GM21619 (cell line): ENCODE measurements around the gene RNF31.

ENCODE experiments used
- ATAC-seq: cut with Tn5 transposase; IDR thresholded peaks from one replicate; pipeline ENCODE4 v1.9.1; 2021; ENCODE audit not compliant: unreplicated experiment

Gene RNF31

GRCh38 chr14:24159777-24160498 is 12.6 kb downstream of the RNF31 start:
- no peak for ATAC-seq

DNA sequence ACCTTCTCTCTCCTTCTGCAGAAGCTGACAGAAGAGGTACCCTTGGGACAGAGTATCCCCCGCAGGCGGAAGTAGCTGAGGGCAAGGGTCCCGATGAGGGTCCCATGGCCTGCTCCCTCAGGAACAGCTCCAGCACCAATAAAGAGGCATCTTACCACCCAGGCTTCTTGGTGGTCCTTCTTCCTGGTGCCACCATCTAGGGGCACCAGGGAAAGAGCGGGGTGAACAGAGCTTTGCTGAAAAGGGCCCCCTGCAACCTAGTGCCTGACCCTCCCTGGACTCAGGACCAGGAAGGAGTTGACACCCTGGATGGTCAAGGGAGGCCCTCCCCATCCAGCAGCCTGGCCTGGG is 13.2 kb downstream of the RNF31 start:
- ATAC-seq = no peak

- ATAC-seq = peak; percentile 73
Measured at GRCh38 chr14:24160850-24161804, 13.8 kb downstream of the RNF31 start, which contains the start of gene IRF9. TSS of gene IRF9 (plus strand) at chr14:24161265. CDS start at chr14:24162145, 880 bp downstream.

GRCh38 chr14:24162093-24162492 is 14.8 kb downstream of the RNF31 start:
- no peak for ATAC-seq

- ATAC-seq = no peak
Measured at GRCh38 chr14:24164518-24164991, 17.3 kb downstream of the RNF31 start.

DNA sequence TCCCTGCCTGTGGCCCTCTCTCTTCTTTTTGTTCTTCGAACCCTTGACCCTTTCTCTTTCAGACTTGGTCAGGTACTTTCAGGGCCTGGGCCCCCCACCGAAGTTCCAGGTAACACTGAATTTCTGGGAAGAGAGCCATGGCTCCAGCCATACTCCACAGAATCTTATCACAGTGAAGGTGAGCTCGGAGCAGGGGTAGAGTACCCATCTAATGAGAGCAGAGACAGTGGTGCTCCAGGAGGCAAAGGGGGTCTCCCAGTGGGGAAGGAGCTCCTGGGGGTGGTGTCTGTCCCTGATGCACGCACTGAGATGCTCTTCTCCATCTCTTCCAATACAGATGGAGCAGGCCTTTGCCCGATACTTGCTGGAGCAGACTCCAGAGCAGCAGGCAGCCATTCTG is 18.5 kb downstream of the RNF31 start:
- ATAC-seq = no peak

DNA sequence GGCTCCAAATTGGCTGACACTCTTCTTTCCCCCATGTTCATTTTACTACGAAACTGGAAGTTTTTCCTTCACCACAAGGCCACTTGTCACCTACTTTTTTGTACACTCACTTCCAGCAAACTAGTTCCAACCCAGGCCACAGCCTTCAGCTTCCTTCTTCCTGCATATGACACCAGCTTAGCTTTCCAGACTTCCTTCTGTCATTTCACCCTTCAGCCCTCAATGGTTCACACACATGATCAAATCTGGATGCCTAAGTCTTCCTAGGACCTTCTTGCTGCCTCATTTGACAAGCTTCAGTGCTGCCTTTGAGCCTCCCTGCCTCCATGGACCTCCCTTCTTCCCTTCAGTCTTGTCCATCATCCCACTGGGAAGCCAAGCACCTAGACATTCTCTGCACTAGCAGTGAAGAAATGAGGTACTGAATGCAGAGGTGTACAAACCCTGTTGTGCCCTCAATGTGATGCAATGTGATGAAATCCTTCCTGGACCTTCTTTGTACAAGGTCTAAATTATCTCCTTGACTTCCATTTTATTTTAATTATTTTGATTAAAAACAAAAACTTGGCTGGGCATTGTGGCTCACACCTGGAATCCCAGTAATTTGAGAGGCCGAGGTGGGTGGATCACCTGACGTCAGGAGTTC is 20.3 kb downstream of the RNF31 start:
- ATAC-seq = no peak

DNA sequence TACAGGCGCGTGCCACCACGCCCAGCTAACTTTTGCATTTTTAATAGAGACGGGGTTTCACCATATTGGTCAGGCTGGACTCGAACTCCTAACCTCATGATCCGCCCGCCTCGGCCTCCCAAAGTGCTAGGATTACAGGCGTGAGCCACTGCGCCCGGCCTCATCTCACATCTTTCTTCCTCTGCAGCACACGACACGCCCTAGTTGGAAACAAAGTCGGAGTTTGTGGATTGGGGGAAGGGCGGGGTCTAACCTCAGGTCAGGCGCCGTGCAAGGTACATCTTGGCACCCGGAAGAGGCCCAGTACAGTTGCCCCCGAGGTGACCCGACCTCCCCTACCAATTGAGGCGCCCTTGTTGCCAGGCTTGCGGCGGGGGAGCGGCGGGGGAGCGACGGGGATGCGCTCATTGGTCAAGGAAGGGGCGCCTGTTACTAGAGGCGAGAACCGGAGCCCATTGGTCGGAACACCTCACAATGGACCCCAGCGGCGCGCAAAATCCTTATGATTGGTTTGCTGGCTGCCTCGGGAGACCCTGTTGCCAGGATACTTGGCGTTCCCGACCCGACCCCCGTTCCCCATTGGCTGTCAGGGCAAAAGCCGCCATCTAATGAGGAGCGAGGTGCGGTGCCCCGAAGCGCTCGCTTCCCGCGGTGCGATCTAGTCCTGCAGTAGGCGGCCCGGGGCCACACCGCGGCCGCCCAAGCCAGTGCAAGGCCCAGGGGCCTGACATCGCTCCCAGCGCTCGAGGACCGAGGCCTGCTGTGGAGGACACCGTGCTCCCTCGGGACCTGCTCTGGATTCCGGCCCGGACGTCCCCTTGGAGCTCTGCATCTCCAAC is 24.3 kb downstream of the RNF31 start, which contains the start of gene REC8:
Gene REC8 (plus strand): TSS at position 659 of the 839 bp plus-strand sequence. CDS start 473 bp downstream, outside the sequence.
- ATAC-seq = peak; percentile 86

- ATAC-seq = no peak
Measured at GRCh38 chr14:24172261-24172860, 25.1 kb downstream of the RNF31 start.

DNA sequence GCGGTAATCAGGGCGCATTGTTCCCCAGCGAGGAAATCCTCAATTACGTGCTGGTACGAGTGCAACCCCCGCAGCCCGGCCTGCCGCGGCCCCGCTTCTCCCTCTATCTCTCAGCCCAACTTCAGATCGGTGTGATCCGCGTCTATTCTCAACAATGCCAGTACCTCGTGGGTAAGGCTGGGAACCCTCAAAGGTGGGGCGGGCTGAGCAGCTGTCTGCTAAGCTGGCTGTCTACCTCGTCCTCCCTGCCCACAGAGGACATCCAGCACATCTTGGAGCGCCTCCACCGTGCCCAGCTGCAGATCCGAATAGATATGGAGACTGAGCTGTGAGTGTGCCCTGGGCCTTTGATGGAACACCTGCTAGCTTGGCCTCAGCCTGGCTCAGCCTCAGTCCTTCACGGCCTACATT is 25.6 kb downstream of the RNF31 start:
- ATAC-seq = no peak

GRCh38 chr14:24176599-24176998 is 29.3 kb downstream of the RNF31 start:
- ATAC-seq = no peak

- ATAC-seq = no peak
Measured at GRCh38 chr14:24177041-24177825, 29.9 kb downstream of the RNF31 start.

- ATAC-seq = no peak
Measured at GRCh38 chr14:24177891-24178290, 30.6 kb downstream of the RNF31 start.

DNA sequence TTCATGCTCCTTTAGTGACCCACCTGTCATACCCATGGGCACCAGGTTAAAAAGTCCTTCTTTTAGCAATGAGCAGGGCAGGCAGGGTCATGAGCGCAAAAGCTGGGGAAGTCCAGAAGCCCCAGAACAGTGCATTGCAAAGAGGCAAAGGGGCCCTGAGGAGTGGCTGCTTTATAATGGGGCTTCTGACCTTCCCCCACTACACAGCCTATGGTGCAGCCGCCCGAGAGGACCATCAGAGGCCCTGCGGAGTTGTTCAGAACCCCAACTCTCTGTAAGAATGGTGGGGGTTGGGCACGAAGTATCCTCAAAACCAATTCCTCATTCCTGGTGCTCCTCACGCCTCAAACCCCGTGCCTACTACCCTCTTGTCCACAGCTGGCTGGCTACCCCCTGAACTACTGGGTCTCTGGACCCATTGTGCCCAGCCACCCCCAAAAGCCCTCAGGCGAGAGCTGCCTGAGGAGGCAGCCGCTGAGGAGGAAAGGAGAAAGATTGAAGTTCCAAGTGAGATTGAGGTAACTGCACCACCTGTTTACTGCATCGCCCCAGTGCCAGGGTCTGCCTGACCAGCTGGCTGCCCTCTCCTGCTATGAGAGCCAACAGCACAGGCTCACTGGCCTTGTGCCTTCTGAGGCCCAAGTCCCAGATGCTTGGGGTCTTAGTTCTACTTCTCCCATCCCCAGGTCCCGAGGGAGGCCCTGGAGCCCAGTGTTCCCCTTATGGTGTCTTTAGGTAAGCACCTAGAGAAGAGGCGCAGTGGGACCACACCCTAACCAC is 31.3 kb downstream of the RNF31 start:
- ATAC-seq = no peak

DNA sequence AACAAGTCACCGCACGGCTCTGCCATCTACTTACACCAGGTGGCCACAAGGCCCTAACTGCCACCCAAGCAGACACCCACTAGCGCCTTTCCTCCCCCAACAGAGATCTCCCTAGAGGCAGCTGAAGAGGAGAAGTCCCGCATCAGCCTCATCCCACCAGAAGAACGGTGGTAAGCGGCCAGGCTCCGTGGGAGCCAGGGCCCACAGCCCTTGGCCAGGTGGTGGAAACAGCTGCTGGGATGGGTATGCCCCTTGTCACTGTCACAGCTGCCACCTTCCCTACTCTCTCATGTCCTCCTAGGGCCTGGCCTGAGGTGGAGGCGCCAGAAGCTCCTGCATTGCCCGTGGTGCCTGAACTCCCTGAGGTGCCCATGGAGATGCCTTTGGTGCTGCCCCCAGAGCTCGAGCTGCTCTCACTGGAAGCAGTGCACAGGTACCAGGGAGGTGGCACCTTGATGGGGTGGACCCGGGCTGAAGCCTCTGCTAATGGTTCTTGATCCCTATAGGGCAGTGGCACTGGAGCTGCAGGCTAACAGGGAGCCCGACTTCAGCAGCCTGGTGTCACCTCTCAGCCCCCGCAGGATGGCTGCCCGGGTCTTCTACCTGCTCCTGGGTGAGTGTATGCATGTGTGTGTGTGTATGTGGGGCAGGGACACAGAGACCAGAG is 32.1 kb downstream of the RNF31 start:
- ATAC-seq = no peak

DNA sequence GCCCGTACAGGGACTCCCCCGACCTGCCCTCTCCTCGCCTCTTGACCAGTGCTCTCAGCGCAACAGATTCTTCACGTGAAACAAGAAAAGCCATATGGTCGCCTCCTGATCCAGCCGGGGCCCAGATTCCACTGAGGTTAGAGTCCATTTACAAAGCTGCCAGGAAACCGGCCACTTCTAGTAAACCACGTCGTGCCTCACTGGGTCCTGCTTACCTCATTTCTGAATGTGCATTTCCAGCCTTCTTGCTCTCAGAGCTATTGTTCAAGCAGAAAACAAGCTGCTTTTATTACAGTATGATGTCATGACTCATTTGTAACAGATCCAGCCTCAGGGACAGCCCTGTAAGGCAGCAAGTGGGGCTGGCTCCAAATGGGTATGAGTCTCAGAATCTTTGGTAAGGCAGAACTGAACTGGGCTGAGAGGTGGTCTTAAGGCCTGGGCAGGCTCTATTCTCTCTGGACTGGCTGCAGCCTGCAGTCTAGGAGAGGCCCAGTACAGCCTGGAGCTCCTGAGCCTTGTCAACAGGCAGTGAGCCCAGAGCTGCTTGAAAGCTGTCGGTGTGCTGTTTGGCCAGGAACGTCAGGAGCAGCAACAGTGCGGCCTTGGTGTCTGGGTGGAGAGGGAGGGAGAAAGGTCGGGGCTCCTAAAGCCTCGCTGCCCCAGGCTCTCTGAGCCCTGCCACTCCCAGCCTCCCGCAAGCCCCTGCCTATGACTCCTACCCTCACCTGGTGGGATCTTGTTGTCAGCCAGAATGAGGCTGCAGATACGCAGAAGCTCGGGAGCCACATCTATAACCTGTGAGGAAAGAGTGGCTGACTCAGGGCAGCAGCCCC is 32.9 kb downstream of the RNF31 start:
- no peak for ATAC-seq
